Transverse colon (tissue), 4 donors: ENCODE data around the gene ESPL1.

Experiments used
- POLR2A ChIP-seq: fragments of 450-650 bp; IDR thresholded peaks from one replicate; pipeline ENCODE4 v1.6.1; 2016; ENCODE audit warnings: antibody characterized with exemption, mild to moderate bottlenecking, moderate library complexity
- POLR2AphosphoS5 ChIP-seq, 3 donors: sonication (generic); formaldehyde crosslinking; IDR thresholded peaks; one replicate each; pipeline ENCODE4 v1.6.1; 2016; ENCODE audit warnings: antibody characterized with exemption in 3 of 3
- TF ChIP-seq, protein P1 (sequence below), 5 experiments: fragments of 200-600 bp in 3 of 5; fragments of 450-650 bp in 2 of 5; sonication (generic) in 3 of 5; IDR thresholded peaks; 1 replicate in 2 of 5; 2 replicates in 3 of 5; pipeline ENCODE4 v1.5.1; 2016 to 2017; ENCODE audit warnings: antibody characterized with exemption in 5 of 5, inconsistent platforms in 3 of 5, mild to moderate bottlenecking in 2 of 5, moderate library complexity in 1 of 5

DNA sequence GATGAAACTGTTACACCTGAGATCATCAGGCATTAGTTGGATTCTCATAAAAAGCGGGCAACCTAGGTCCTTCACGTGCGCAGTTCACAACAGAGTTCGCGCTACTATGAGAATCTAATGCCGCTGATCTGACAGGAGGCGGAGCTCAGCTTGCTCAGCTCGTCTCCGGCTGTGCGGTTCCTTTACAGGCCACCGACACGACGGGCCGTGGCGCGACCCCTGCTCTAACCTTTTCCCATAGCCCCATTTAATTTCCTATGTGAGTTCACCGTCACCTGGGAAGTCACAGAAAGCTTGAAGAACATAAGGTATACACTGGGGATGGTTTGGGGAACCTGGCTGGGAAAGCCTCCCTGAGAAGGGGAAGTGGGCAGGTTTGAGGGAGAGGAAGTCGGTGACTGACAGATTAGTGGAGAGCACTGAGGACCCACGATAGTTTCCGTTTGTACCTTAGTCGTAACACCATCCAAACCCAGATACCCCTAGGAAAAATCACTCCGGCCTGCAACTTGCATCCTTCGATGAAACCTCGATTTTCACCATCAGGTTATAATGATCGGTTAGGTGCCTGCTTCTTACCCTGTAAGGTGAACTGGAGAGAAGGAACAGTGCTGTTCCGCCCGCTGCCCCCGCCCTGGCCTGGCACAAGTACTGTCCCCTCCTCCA lies 56.1 kb downstream of the ESPL1 start:
- TF ChIP-seq, protein P1, sequence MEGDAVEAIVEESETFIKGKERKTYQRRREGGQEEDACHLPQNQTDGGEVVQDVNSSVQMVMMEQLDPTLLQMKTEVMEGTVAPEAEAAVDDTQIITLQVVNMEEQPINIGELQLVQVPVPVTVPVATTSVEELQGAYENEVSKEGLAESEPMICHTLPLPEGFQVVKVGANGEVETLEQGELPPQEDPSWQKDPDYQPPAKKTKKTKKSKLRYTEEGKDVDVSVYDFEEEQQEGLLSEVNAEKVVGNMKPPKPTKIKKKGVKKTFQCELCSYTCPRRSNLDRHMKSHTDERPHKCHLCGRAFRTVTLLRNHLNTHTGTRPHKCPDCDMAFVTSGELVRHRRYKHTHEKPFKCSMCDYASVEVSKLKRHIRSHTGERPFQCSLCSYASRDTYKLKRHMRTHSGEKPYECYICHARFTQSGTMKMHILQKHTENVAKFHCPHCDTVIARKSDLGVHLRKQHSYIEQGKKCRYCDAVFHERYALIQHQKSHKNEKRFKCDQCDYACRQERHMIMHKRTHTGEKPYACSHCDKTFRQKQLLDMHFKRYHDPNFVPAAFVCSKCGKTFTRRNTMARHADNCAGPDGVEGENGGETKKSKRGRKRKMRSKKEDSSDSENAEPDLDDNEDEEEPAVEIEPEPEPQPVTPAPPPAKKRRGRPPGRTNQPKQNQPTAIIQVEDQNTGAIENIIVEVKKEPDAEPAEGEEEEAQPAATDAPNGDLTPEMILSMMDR (IDR thresholded peaks at IDR 0.05), result no peak
- TF ChIP-seq POLR2AphosphoS5 (IDR thresholded peaks at IDR 0.05) (no peak), POLR2A (no peak)
